H1 (cell line): ENCODE data around the gene CALML4. TPM values are rescaled to one million over a fixed set of nuclear protein-coding genes. Genes with fewer than 3 reads are reported as not detected.

Source experiments
- CREB1 ChIP-seq: IDR thresholded peaks from 2 replicates; pipeline ENCODE4 v1.6.1; 2012; ENCODE audit warnings: inconsistent platforms
- NRF1 ChIP-seq: IDR thresholded peaks from 2 replicates; pipeline ENCODE4 v1.6.1; 2011; ENCODE audit warnings: mild to moderate bottlenecking, low read depth, low read length, improper control_type of control experiment
- POU5F1 ChIP-seq: IDR thresholded peaks from 2 replicates; pipeline ENCODE4 v1.6.1; 2011; ENCODE audit warnings: low read depth, mild to moderate bottlenecking, low read length, moderate library complexity
- SAP30 ChIP-seq: fragments of 300-600 bp; sonication (generic); IDR thresholded peaks from 2 replicates; pipeline ENCODE4 v1.7.1; 2012; ENCODE audit warnings: low read length, moderate library complexity, mild to moderate bottlenecking, inconsistent platforms; ENCODE audit not compliant: insufficient read depth, insufficient replicate concordance
- SIN3A ChIP-seq, 2 experiments: IDR thresholded peaks in 1 of 2; conservative IDR thresholded peaks in 1 of 2; 2 replicates each; pipeline ENCODE4 v1.6.1; 2011 to 2012; ENCODE audit warnings: low read length in 2 of 2, improper control_type of control experiment in 1 of 2, low read depth in 1 of 2, mild to moderate bottlenecking in 1 of 2
- SP1 ChIP-seq: IDR thresholded peaks from 2 replicates; pipeline ENCODE4 v1.6.1; 2011; ENCODE audit warnings: low read depth, low read length
- TAF1 ChIP-seq: IDR thresholded peaks from 2 replicates; pipeline ENCODE4 v1.6.1; 2011; ENCODE audit warnings: mild to moderate bottlenecking, low read depth, low read length
- polyA plus RNA-seq, 7 experiments: library from polyadenylated mRNA; depleted of rRNA in 3 of 7; stranded (reverse) in 5 of 7; unstranded in 2 of 7; fragments of >200 nt in 5 of 7; fragments of 200-250 nt in 2 of 7; gene quantifications; 1 replicate in 5 of 7; 2 replicates in 1 of 7; 4 replicates in 1 of 7; pipeline versions ENCODE4 v1.2.1 to v1.2.3, GENCODE V29; 2011 to 2013; ENCODE audit warnings: missing spikeins in 2 of 7, mixed read lengths in 2 of 7
- total RNA-seq: library from RNA; stranded (reverse); fragmentation: NEBNext Ultra II Directional; extraction: Animal tissue kit (Norgen Biotek cat#: 25700); gene quantifications from 2 replicates; pipeline ENCODE4 v1.2.1, GENCODE V29; 2021
- TF ChIP-seq, protein P1 (sequence below): IDR thresholded peaks from 2 replicates; pipeline ENCODE4 v1.6.1; 2011; ENCODE audit warnings: low read length, improper control_type of control experiment

CALML4 gene
- total and polyA plus RNA-seq, 2 of the 8 experiments (the other 6 are each of a cell fraction or from before 2014, with no cell fraction given), result 3.8 to 12.5 TPM

DNA sequence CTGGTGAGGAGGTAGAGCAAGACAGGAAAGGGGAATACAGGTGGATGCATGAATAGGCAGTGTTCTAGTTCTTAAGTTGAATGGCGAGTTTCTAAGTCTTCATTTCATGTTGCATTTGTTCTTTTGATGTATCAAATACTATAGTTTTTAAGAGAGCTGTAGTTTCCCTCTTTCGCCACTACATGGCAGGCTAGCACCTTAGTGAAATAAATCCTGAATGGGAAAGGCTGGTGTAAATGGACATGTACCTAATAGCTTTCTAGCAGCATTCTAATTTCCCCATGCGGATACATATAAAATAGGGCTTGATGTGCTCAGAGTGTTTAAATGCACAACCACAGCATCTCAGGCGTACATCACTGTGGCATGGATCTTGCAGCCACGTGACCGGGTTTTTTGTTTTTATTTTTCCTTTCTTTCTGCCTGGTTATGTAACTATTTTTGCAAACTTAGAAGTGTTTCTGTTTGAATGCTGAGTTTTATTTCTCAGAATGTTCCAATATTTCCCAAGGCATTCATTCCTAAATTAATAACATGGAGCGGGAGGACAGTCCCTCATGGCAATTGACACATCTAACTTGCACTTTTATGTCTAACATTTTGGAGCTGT lies 47.9 kb upstream of the CALML4 start (continued):
- TF ChIP-seq, protein P1, sequence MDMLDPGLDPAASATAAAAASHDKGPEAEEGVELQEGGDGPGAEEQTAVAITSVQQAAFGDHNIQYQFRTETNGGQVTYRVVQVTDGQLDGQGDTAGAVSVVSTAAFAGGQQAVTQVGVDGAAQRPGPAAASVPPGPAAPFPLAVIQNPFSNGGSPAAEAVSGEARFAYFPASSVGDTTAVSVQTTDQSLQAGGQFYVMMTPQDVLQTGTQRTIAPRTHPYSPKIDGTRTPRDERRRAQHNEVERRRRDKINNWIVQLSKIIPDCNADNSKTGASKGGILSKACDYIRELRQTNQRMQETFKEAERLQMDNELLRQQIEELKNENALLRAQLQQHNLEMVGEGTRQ, result no peak
- TF ChIP-seq SIN3A (conservative IDR thresholded peaks at IDR 0.05 in 1 of 2, IDR thresholded peaks at IDR 0.05 in 1 of 2; ENCODE audit: low read depth in 1 of 2, low read length in 2 of 2), result no peak
- TF ChIP-seq NRF1, result no peak
- 0 out of 2 replicates have a peak, but pooled peaks have one; percentile 10 for TF ChIP-seq SP1
- TF ChIP-seq POU5F1, result no peak
- TF ChIP-seq TAF1, result no peak
- TF ChIP-seq CREB1, result no peak
- no peak for TF ChIP-seq SAP30
